Retinal pigment epithelial cell (primary cell): ENCODE results near the gene OPHN1.

Experiments
- DNase-seq: peaks from one replicate; pipeline ENCODE4 v3.0.0-alpha.2; 2010; ENCODE audit warnings: low read depth
- H3K4me3 ChIP-seq: 2 replicates; pipeline ENCODE4 v1.5.1; 2011; ENCODE audit warnings: mild to moderate bottlenecking, low read length, control low read depth, moderate library complexity
- TF ChIP-seq, protein P1 (sequence below): conservative IDR thresholded peaks from 2 replicates; pipeline ENCODE4 v1.5.1; 2011; ENCODE audit warnings: low read depth, low read length, control low read depth, inconsistent platforms

The OPHN1 gene

DNA sequence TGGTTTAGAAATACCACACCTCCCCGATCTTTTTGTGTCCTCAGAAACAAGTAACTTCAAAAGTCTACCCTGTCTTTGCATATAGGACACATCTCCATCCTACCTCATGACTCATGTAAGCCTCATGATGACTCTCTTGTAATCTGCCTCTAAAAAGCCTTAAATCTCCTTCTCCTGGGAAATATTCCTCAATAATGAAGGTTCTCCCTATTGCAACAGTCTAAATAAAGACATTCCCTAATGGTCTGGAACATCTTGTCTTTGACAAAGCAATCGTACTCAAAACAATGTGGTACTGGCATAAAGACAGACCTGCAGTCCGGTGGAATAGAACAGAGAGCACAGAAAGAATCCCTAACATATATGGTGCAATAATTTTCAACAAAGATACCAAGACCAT is 257.7 kb downstream of the OPHN1 start:
- no peak overlapping the region for H3K4me3 ChIP-seq
- DNase-seq: no peak
- TF ChIP-seq, protein P1, sequence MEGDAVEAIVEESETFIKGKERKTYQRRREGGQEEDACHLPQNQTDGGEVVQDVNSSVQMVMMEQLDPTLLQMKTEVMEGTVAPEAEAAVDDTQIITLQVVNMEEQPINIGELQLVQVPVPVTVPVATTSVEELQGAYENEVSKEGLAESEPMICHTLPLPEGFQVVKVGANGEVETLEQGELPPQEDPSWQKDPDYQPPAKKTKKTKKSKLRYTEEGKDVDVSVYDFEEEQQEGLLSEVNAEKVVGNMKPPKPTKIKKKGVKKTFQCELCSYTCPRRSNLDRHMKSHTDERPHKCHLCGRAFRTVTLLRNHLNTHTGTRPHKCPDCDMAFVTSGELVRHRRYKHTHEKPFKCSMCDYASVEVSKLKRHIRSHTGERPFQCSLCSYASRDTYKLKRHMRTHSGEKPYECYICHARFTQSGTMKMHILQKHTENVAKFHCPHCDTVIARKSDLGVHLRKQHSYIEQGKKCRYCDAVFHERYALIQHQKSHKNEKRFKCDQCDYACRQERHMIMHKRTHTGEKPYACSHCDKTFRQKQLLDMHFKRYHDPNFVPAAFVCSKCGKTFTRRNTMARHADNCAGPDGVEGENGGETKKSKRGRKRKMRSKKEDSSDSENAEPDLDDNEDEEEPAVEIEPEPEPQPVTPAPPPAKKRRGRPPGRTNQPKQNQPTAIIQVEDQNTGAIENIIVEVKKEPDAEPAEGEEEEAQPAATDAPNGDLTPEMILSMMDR: no peak

DNA sequence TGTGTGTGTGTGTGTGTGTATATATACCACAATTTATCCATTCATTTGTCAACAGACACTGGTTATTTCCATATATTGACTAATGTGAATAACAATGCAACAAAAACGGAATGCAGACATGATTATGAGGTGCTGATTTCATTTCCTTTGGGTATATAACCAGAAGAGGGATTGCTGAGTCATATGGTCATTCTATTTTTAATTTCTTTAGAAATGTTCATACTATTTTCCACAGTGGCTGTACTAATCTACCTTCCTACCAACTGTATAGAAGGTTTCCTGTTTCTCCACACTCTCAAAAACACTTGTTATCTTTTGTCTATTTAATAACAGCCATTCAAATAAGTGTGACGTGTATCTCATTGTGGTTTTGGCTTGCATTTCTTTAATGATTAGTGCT is 269.9 kb downstream of the OPHN1 start:
- TF ChIP-seq, protein P1: no peak
- no peak for DNase-seq
- H3K4me3 ChIP-seq: no peak overlapping the region

DNA sequence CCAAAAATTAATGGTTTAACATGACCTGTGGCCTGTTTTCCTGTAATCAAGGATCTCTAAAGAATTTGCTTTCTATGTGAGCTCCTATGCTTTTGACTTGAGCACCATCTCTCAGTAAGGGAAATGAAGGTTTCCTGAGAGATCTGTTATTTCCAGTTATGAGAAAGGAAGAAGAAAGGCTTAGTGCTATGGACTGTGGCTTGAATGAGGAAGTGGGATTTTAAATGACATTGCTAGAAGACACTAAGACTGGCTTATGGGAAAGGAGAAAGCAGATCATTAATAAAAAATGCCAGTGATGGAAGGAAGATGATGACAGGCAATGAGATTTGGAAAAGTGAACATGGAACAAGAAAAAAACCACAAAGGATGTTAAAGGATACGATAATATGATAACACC is 285.4 kb downstream of the OPHN1 start:
- no peak overlapping the region for H3K4me3 ChIP-seq
- DNase-seq: no peak
- TF ChIP-seq, protein P1: no peak

DNA sequence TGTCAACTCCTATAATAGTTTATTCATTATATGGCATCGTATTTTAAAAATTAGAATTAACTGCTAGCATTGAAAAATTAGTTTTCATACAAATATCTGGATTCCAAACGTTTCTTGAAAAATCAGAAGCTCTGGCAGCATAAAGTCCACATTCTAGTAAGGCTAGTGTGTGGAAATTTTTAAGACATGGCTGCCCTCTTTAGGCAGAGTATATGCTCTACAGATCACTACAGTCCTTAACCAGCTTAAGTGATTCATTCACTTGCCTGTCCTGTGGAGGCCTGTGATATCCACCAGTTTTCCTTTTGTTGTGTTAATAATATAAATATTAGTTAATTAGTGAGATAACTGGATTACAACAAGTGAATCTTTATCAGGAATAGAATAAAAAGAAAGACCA is 287.2 kb downstream of the OPHN1 start:
- peak; percentile 25 for DNase-seq
- TF ChIP-seq, protein P1: peak; percentile 49
- no peak overlapping the region for H3K4me3 ChIP-seq

- no peak for DNase-seq
- H3K4me3 ChIP-seq: no peak overlapping the region
- TF ChIP-seq, protein P1: no peak
Observed at GRCh38 chrX:68139791-68140190, 293.5 kb downstream of the OPHN1 start.

DNA sequence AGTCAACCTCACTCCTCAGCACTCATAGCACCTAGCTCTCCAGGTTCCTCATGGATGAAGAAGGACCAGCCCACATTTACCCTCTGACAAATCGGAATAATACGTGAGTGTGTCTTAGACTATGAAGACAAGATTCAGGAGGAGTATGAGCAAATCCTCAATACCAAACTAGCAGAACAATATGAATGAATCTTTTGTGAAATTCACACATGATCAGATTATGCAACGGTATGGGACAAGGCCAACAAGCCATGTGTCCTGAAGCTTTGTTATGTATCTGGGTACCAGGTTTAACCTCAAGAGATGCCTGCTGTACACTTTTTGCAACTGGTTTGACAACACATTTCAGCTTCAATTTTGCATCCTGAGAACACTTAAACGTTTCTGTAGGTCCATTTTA is 300.1 kb downstream of the OPHN1 start:
- H3K4me3 ChIP-seq: no peak overlapping the region
- TF ChIP-seq, protein P1: no peak
- no peak for DNase-seq

- DNase-seq: no peak
- TF ChIP-seq, protein P1: no peak
- H3K4me3 ChIP-seq: no peak overlapping the region
Observed at GRCh38 chrX:68132749-68133148, 300.5 kb downstream of the OPHN1 start.
